ENCODE results near the gene RGS6.

Gene RGS6

GRCh38 chr14:72213424-72213823 is 281.2 kb downstream of the RGS6 start:
- DNase-seq (ENCODE audit: extremely low spot score), result no peak
- no peak for TF ChIP-seq SP1 (IDR thresholded peaks at IDR 0.05)
- no peak for TF ChIP-seq ELF4 (IDR thresholded peaks at IDR 0.05)
- TF ChIP-seq L3MBTL2 (conservative IDR thresholded peaks at IDR 0.05), result no peak
- no peak for TF ChIP-seq BHLHE40 (IDR thresholded peaks at IDR 0.05; ENCODE audit: borderline replicate concordance)
- no peak for TF ChIP-seq ZNF384 (IDR thresholded peaks at IDR 0.05)
- no peak for TF ChIP-seq FOXA1 (IDR thresholded peaks at IDR 0.05)
- no peak for TF ChIP-seq FOXK2 (IDR thresholded peaks at IDR 0.05)
- TF ChIP-seq ARNT (IDR thresholded peaks at IDR 0.05), result no peak
- no peak for TF ChIP-seq SUZ12 (IDR thresholded peaks at IDR 0.05)
- POLR2A ChIA-PET, result no interaction called here
- CTCF ChIA-PET, result no interaction called here

GRCh38 chr14:72215080-72215479 is 282.9 kb downstream of the RGS6 start:
- CTCF ChIA-PET, result no interaction called here
- POLR2A ChIA-PET, result no interaction called here
- TF ChIP-seq NFRKB (IDR thresholded peaks at IDR 0.05), result no peak
- DNase-seq (ENCODE audit: extremely low spot score), result no peak

GRCh38 chr14:72217135-72217534 is 284.9 kb downstream of the RGS6 start:
- POLR2A ChIA-PET, result no interaction called here
- no peak for TF ChIP-seq CTBP1 (IDR thresholded peaks at IDR 0.05; ENCODE audit: borderline replicate concordance)
- TF ChIP-seq SUZ12 (IDR thresholded peaks at IDR 0.05), result no peak
- no peak for TF ChIP-seq HDGF (IDR thresholded peaks at IDR 0.05; ENCODE audit: borderline replicate concordance)
- TF ChIP-seq ZNF384 (IDR thresholded peaks at IDR 0.05), result no peak
- TF ChIP-seq L3MBTL2 (conservative IDR thresholded peaks at IDR 0.05), result no peak
- CTCF ChIA-PET, result no interaction called here
- no peak for DNase-seq (ENCODE audit: extremely low spot score)

DNA sequence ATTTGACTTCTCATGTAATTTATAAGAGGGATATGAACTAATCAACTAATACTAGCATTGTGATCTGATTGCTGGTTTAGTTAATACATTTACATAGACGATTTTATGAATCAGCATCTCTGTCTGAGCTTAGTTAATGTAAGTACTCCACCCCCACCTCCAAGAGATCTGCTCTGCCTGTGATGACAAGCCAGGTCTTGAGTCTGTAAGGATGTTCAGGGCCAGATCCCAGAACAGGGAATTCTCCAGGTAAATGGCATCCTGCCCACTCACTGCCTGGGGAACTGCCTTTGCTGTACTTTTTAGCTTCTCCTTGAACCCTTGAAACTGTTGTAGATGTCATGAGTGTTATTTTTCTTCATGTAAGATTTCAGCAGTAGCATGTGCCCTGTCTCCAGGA is 289.8 kb downstream of the RGS6 start:
- CTCF ChIA-PET, result no interaction called here

GRCh38 chr14:72236629-72237028 is 304.4 kb downstream of the RGS6 start:
- POLR2A ChIA-PET, result no interaction called here
- TF ChIP-seq ELF4 (IDR thresholded peaks at IDR 0.05) (no peak), NFRKB (IDR thresholded peaks at IDR 0.05) (no peak), FOXM1 (IDR thresholded peaks at IDR 0.05; ENCODE audit: borderline replicate concordance) (no peak), LEF1 (IDR thresholded peaks at IDR 0.05; ENCODE audit: borderline replicate concordance) (no peak), CTBP1 (IDR thresholded peaks at IDR 0.05; ENCODE audit: borderline replicate concordance) (no peak), TARDBP (IDR thresholded peaks at IDR 0.05) (no peak)
- TF ChIP-seq, protein P1, sequence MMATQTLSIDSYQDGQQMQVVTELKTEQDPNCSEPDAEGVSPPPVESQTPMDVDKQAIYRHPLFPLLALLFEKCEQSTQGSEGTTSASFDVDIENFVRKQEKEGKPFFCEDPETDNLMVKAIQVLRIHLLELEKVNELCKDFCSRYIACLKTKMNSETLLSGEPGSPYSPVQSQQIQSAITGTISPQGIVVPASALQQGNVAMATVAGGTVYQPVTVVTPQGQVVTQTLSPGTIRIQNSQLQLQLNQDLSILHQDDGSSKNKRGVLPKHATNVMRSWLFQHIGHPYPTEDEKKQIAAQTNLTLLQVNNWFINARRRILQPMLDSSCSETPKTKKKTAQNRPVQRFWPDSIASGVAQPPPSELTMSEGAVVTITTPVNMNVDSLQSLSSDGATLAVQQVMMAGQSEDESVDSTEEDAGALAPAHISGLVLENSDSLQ (IDR thresholded peaks at IDR 0.05), result no peak
- CTCF ChIA-PET, result no interaction called here
- DNase-seq (ENCODE audit: extremely low spot score), result no peak

More for the DNA sequence above, 289.8 kb downstream of the RGS6 start:
- no peak for DNase-seq (ENCODE audit: extremely low spot score)
- POLR2A ChIA-PET, result no interaction called here
- TF ChIP-seq BHLHE40 (IDR thresholded peaks at IDR 0.05; ENCODE audit: borderline replicate concordance), result no peak
- TF ChIP-seq FOXK2 (IDR thresholded peaks at IDR 0.05), result no peak
- TF ChIP-seq SP1 (IDR thresholded peaks at IDR 0.05), result no peak
- no peak for TF ChIP-seq ARNT (IDR thresholded peaks at IDR 0.05)
- TF ChIP-seq ZNF384 (IDR thresholded peaks at IDR 0.05), result no peak
- TF ChIP-seq FOXM1 (IDR thresholded peaks at IDR 0.05; ENCODE audit: borderline replicate concordance), result no peak

GRCh38 chr14:72237722-72238666 is 305.8 kb downstream of the RGS6 start:
- DNase-seq (ENCODE audit: extremely low spot score), result no peak
- ChIA-PET POLR2A (no interaction called here), CTCF (no interaction called here)
- TF ChIP-seq CTBP1 (IDR thresholded peaks at IDR 0.05; ENCODE audit: borderline replicate concordance), result no peak
- no peak for TF ChIP-seq HDGF (IDR thresholded peaks at IDR 0.05; ENCODE audit: borderline replicate concordance)
- TF ChIP-seq LEF1 (IDR thresholded peaks at IDR 0.05; ENCODE audit: borderline replicate concordance), result no peak
- no peak for TF ChIP-seq BHLHE40 (IDR thresholded peaks at IDR 0.05; ENCODE audit: borderline replicate concordance)
- no peak for TF ChIP-seq TARDBP (IDR thresholded peaks at IDR 0.05)
- TF ChIP-seq ELF4 (IDR thresholded peaks at IDR 0.05), result no peak

- ChIA-PET CTCF (no interaction called here), POLR2A (interaction anchor here (0.6 kb wide), 1 partner anchor 225 kb away, joined by 3 read pairs; no protein-coding TSS in a partner anchor)
- DNase-seq (ENCODE audit: extremely low spot score), result no peak
- TF ChIP-seq LEF1 (IDR thresholded peaks at IDR 0.05; ENCODE audit: borderline replicate concordance), result no peak
- no peak for TF ChIP-seq CTBP1 (IDR thresholded peaks at IDR 0.05; ENCODE audit: borderline replicate concordance)
- no peak for TF ChIP-seq TARDBP (IDR thresholded peaks at IDR 0.05)
- no peak for TF ChIP-seq SP1 (IDR thresholded peaks at IDR 0.05)
- no peak for TF ChIP-seq ARNT (IDR thresholded peaks at IDR 0.05)
- no peak for TF ChIP-seq ELF4 (IDR thresholded peaks at IDR 0.05)
- no peak for TF ChIP-seq FOXM1 (IDR thresholded peaks at IDR 0.05; ENCODE audit: borderline replicate concordance)
- no peak for TF ChIP-seq L3MBTL2 (conservative IDR thresholded peaks at IDR 0.05)
- TF ChIP-seq NFRKB (IDR thresholded peaks at IDR 0.05), result no peak
- TF ChIP-seq ZNF384 (IDR thresholded peaks at IDR 0.05), result no peak
- no peak for TF ChIP-seq HDGF (IDR thresholded peaks at IDR 0.05; ENCODE audit: borderline replicate concordance)
- no peak for TF ChIP-seq FOXA1 (IDR thresholded peaks at IDR 0.05)
- TF ChIP-seq, protein P1 (IDR thresholded peaks at IDR 0.05), result no peak
- TF ChIP-seq SUZ12 (IDR thresholded peaks at IDR 0.05), result no peak
- TF ChIP-seq BHLHE40 (IDR thresholded peaks at IDR 0.05; ENCODE audit: borderline replicate concordance), result no peak
- no peak for TF ChIP-seq FOXK2 (IDR thresholded peaks at IDR 0.05)
Measured at GRCh38 chr14:72243309-72244293, 311.4 kb downstream of the RGS6 start.
